ENCODE data around the gene VWA5B1. TPM values are rescaled to one million over a fixed set of nuclear protein-coding genes. Genes with fewer than 3 reads are reported as not detected.
"Not testable (repeated sequence)": the region's sequence is repeated elsewhere in the genome, so short reads cannot be mapped to it uniquely, and the experiment has no call there.

The VWA5B1 gene
- total RNA-seq, 2 donors from 2014 or later, result 0.22 to 0.43 TPM

DNA sequence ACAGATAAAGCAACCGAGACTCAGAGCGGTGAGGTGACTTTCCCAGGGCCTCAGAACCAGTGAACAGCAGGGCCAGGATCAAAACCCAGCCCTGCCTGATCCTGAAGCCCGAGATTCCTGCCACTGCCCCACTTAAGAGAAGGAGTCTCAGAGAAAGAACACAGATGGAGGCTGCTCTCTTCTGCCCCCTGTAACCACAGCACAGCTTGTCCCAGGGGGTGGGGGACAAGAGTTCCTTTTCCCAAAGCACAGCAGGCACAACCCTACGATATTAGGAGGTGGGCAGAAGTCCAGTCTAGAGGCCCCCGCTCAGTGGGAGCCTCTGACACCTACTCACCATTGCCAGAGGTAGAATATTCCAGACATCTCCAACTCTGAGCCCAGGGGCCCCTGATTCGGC, 24.0 kb upstream of the VWA5B1 start:
- TF ChIP-seq CTCF (IDR thresholded peaks at IDR 0.05), result no peak
- no peak for DNase-seq (ENCODE audit: low spot score)
- H3K27ac ChIP-seq, result no peak overlapping the region
- no peaks in the 10 kb centered on the region for H3K27me3 ChIP-seq
- H3K4me1 ChIP-seq, result peaks cover 0 to 13% of the 10 kb centered on the region in 2 donors
- H3K9me3 ChIP-seq, result no peaks in the 10 kb centered on the region
- H3K4me3 ChIP-seq, result no peak overlapping the region
- no peaks in the 10 kb centered on the region for H3K36me3 ChIP-seq

GRCh38 chr1:20271498-20272400, 18.9 kb upstream of the VWA5B1 start:
- Histone ChIP-seq H3K4me3 (no peak overlapping the region), H3K27me3 (no peaks in the 10 kb centered on the region), H3K27ac (no peak overlapping the region), H3K9me3 (no peaks in the 10 kb centered on the region), H3K36me3 (no peaks in the 10 kb centered on the region), H3K4me1 (no peaks in the 10 kb centered on the region)
- TF ChIP-seq CTCF (IDR thresholded peaks at IDR 0.05), result peak in 1 of 2 donors; percentile 19
- DNase-seq (ENCODE audit: low spot score), result no peak

- DNase-seq (ENCODE audit: low spot score); H3K9me3 ChIP-seq; H3K36me3 ChIP-seq; H3K27me3 ChIP-seq; H3K4me1 ChIP-seq; H3K4me3 ChIP-seq; H3K27ac ChIP-seq: not testable (repeated sequence)
These were observed 17.0 kb upstream of the VWA5B1 start for GRCh38 chr1:20273716-20274115.

GRCh38 chr1:20275319-20275925, 15.3 kb upstream of the VWA5B1 start:
- Histone ChIP-seq H3K9me3 (no peaks in the 10 kb centered on the region), H3K4me3 (no peak overlapping the region), H3K27me3 (no peaks in the 10 kb centered on the region), H3K4me1 (no peaks in the 10 kb centered on the region), H3K27ac (no peak overlapping the region), H3K36me3 (no peaks in the 10 kb centered on the region)
- TF ChIP-seq CTCF (IDR thresholded peaks at IDR 0.05), result no peak
- no peak for DNase-seq (ENCODE audit: low spot score)

DNA sequence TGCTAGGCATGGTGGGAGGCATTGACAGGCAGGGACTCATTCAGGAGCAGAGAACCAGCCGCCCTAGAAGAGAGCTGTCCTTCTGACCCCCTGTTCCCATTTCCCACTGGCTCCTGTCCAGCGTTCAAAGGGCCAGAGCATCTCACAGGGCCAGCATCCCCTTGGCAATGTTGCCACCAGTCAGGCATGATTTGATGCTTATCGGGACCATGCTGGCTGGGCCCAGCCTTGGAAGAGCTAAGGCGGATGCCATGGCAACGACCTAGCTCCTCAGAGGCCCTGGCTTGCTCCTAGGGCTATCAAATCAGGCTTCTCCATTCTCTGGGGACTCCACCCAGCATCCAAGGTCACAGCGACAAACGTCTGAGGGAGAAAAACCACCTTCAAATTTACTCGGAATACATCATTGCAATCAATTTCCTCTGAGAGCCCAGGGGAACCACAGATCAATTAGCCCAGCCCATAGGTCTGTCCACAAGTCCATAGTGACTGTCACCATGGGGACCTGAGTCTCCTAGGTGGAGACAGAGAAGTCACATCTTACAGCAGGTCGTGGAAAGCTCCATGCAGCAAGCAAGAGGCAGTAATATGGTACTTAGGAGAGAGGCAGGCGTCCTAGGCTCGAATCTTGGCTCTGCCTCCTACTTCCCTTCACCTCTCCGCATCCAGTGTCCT, 14.1 kb upstream of the VWA5B1 start:
- no peaks in the 10 kb centered on the region for H3K4me1 ChIP-seq

More for the DNA sequence above, 14.1 kb upstream of the VWA5B1 start:
- H3K27me3 ChIP-seq, result no peaks in the 10 kb centered on the region
- no peaks in the 10 kb centered on the region for H3K36me3 ChIP-seq
- TF ChIP-seq CTCF (IDR thresholded peaks at IDR 0.05), result no peak
- H3K9me3 ChIP-seq, result no peaks in the 10 kb centered on the region
- DNase-seq (ENCODE audit: low spot score), result no peak
- no peak overlapping the region for H3K27ac ChIP-seq
- no peak overlapping the region for H3K4me3 ChIP-seq
